ENCODE results near the gene ANKIB1. TPM values are rescaled to one million over a fixed set of nuclear protein-coding genes. Genes with fewer than 3 reads are reported as not detected.
"Not testable (repeated sequence)": the region's sequence is repeated elsewhere in the genome, so short reads cannot be mapped to it uniquely, and the experiment has no call there.

Gene ANKIB1
- total RNA-seq, 2 experiments from 2014 or later = 57.7 to 82.0 TPM

- no peak overlapping the region for H3K4me3 Mint-ChIP-seq
- ChIA-PET CTCF (interaction anchor here (0.6 to 1.2 kb wide), 2 partner anchors 9 to 95 kb away, joined by 3 to 4 read pairs; partner anchors contain the start of gene GATAD1), POLR2A (no interaction called here)
- H3K27ac Mint-ChIP-seq = no peak overlapping the region
- H3K27me3 Mint-ChIP-seq = no peaks in the 10 kb centered on the region
- H3K9me3 Mint-ChIP-seq = no peaks in the 10 kb centered on the region
- peaks cover 27% of the 10 kb centered on the region for H3K36me3 Mint-ChIP-seq (ENCODE audit: low read depth)
- no peak for DNase-seq
- no peaks in the 10 kb centered on the region for H3K4me1 Mint-ChIP-seq
Observed at GRCh38 chr7:92352009-92352408, 106.2 kb downstream of the ANKIB1 start.

GRCh38 chr7:92354214-92354613, 108.4 kb downstream of the ANKIB1 start:
- peaks cover 30% of the 10 kb centered on the region for H3K36me3 Mint-ChIP-seq (ENCODE audit: low read depth)
- no peak overlapping the region for H3K27ac Mint-ChIP-seq
- ChIA-PET POLR2A (no interaction called here), CTCF (interaction anchor here (1.0 kb wide), 1 partner anchor 25 kb away, joined by 3 read pairs; no protein-coding TSS in a partner anchor)
- no peaks in the 10 kb centered on the region for H3K9me3 Mint-ChIP-seq
- no peaks in the 10 kb centered on the region for H3K27me3 Mint-ChIP-seq
- no peak overlapping the region for H3K4me3 Mint-ChIP-seq
- H3K4me1 Mint-ChIP-seq = no peaks in the 10 kb centered on the region
- DNase-seq = no peak

GRCh38 chr7:92356406-92356805, 110.6 kb downstream of the ANKIB1 start:
- ChIA-PET CTCF (no interaction called here), POLR2A (no interaction called here)
- no peak for DNase-seq
- Mint-ChIP-seq H3K27ac (no peak overlapping the region), H3K4me3 (no peak overlapping the region), H3K27me3 (no peaks in the 10 kb centered on the region), H3K9me3 (no peaks in the 10 kb centered on the region), H3K36me3 (ENCODE audit: low read depth) (peaks cover 43% of the 10 kb centered on the region), H3K4me1 (peaks cover 1% of the 10 kb centered on the region)

GRCh38 chr7:92357260-92357659, 111.5 kb downstream of the ANKIB1 start:
- peaks cover 43% of the 10 kb centered on the region for H3K36me3 Mint-ChIP-seq (ENCODE audit: low read depth)
- no peak overlapping the region for H3K27ac Mint-ChIP-seq
- H3K4me3 Mint-ChIP-seq = no peak overlapping the region
- DNase-seq = no peak
- peaks cover 1% of the 10 kb centered on the region for H3K4me1 Mint-ChIP-seq
- H3K9me3 Mint-ChIP-seq = no peaks in the 10 kb centered on the region
- ChIA-PET POLR2A (no interaction called here), CTCF (no interaction called here)
- H3K27me3 Mint-ChIP-seq = no peaks in the 10 kb centered on the region

- H3K27ac Mint-ChIP-seq, POLR2A ChIA-PET, CTCF ChIA-PET, DNase-seq, H3K4me3 Mint-ChIP-seq, H3K9me3 Mint-ChIP-seq, H3K4me1 Mint-ChIP-seq, H3K27me3 Mint-ChIP-seq: not testable (repeated sequence)
- peaks cover 36% of the 10 kb centered on the region for H3K36me3 Mint-ChIP-seq (ENCODE audit: low read depth)
Observed at GRCh38 chr7:92359179-92359578, 113.4 kb downstream of the ANKIB1 start.

- Mint-ChIP-seq H3K9me3 (no peaks in the 10 kb centered on the region), H3K4me1 (peaks cover 1% of the 10 kb centered on the region), H3K27ac (no peak overlapping the region), H3K36me3 (ENCODE audit: low read depth) (peaks cover 38% of the 10 kb centered on the region), H3K4me3 (no peak overlapping the region), H3K27me3 (no peaks in the 10 kb centered on the region)
- no peak for DNase-seq
- ChIA-PET CTCF (no interaction called here), POLR2A (no interaction called here)
Observed at GRCh38 chr7:92359801-92360200, 114.0 kb downstream of the ANKIB1 start.

GRCh38 chr7:92360387-92360786, 114.6 kb downstream of the ANKIB1 start:
- H3K4me1 Mint-ChIP-seq = peaks cover 1% of the 10 kb centered on the region
- H3K9me3 Mint-ChIP-seq = no peaks in the 10 kb centered on the region
- H3K36me3 Mint-ChIP-seq (ENCODE audit: low read depth) = peaks cover 39% of the 10 kb centered on the region
- ChIA-PET CTCF (interaction anchor here (0.8 to 2.0 kb wide), 2 partner anchors 9 to 22 kb away, joined by 4 to 6 read pairs; no protein-coding TSS in a partner anchor), POLR2A (no interaction called here)
- H3K4me3 Mint-ChIP-seq = no peak overlapping the region
- DNase-seq = no peak
- no peak overlapping the region for H3K27ac Mint-ChIP-seq
- no peaks in the 10 kb centered on the region for H3K27me3 Mint-ChIP-seq

GRCh38 chr7:92362131-92362530, 116.4 kb downstream of the ANKIB1 start:
- H3K9me3 Mint-ChIP-seq = no peaks in the 10 kb centered on the region
- peaks cover 44% of the 10 kb centered on the region for H3K36me3 Mint-ChIP-seq (ENCODE audit: low read depth)
- POLR2A ChIA-PET = no interaction called here
- no peaks in the 10 kb centered on the region for H3K27me3 Mint-ChIP-seq
- no peak overlapping the region for H3K27ac Mint-ChIP-seq
- H3K4me3 Mint-ChIP-seq = no peak overlapping the region
- peaks cover 1% of the 10 kb centered on the region for H3K4me1 Mint-ChIP-seq
- CTCF ChIA-PET = interaction anchor here (2.0 kb wide), 1 partner anchor 24 kb away, joined by 6 read pairs; no protein-coding TSS in a partner anchor
- no peak for DNase-seq

- no peaks in the 10 kb centered on the region for H3K4me1 Mint-ChIP-seq
- no peaks in the 10 kb centered on the region for H3K9me3 Mint-ChIP-seq
- peaks cover 39% of the 10 kb centered on the region for H3K36me3 Mint-ChIP-seq (ENCODE audit: low read depth)
- no peaks in the 10 kb centered on the region for H3K27me3 Mint-ChIP-seq
- DNase-seq = no peak
- no peak overlapping the region for H3K27ac Mint-ChIP-seq
- ChIA-PET POLR2A (no interaction called here), CTCF (no interaction called here)
- no peak overlapping the region for H3K4me3 Mint-ChIP-seq
Observed at GRCh38 chr7:92366730-92367129, 121.0 kb downstream of the ANKIB1 start.

- no peak overlapping the region for H3K27ac Mint-ChIP-seq
- ChIA-PET POLR2A (no interaction called here), CTCF (no interaction called here)
- no peaks in the 10 kb centered on the region for H3K27me3 Mint-ChIP-seq
- peaks cover 34% of the 10 kb centered on the region for H3K36me3 Mint-ChIP-seq (ENCODE audit: low read depth)
- no peak overlapping the region for H3K4me3 Mint-ChIP-seq
- no peaks in the 10 kb centered on the region for H3K9me3 Mint-ChIP-seq
- no peak for DNase-seq
- H3K4me1 Mint-ChIP-seq = no peaks in the 10 kb centered on the region
Observed at GRCh38 chr7:92368741-92369140, 123.0 kb downstream of the ANKIB1 start.

GRCh38 chr7:92375013-92375412, 129.2 kb downstream of the ANKIB1 start:
- no peaks in the 10 kb centered on the region for H3K4me1 Mint-ChIP-seq
- H3K27ac Mint-ChIP-seq = no peak overlapping the region
- H3K36me3 Mint-ChIP-seq (ENCODE audit: low read depth) = peaks cover 37% of the 10 kb centered on the region
- no peak for DNase-seq
- H3K27me3 Mint-ChIP-seq = no peaks in the 10 kb centered on the region
- POLR2A ChIA-PET = no interaction called here
- no peak overlapping the region for H3K4me3 Mint-ChIP-seq
- peaks cover 2% of the 10 kb centered on the region for H3K9me3 Mint-ChIP-seq
- CTCF ChIA-PET = no interaction called here

GRCh38 chr7:92391071-92391470, 145.3 kb downstream of the ANKIB1 start:
- Mint-ChIP-seq H3K36me3 (ENCODE audit: low read depth) (peaks cover 9% of the 10 kb centered on the region), H3K4me3 (no peak overlapping the region), H3K4me1 (no peaks in the 10 kb centered on the region), H3K9me3 (no peaks in the 10 kb centered on the region), H3K27me3 (no peaks in the 10 kb centered on the region), H3K27ac (no peak overlapping the region)
- CTCF ChIA-PET = interaction anchor here (0.6 kb wide), 1 partner anchor 26 kb away, joined by 3 read pairs; no protein-coding TSS in a partner anchor
- DNase-seq = no peak
- POLR2A ChIA-PET = no interaction called here

- Mint-ChIP-seq H3K9me3 (no peaks in the 10 kb centered on the region), H3K36me3 (ENCODE audit: low read depth) (peaks cover 18% of the 10 kb centered on the region), H3K27ac (no peak overlapping the region), H3K4me3 (no peak overlapping the region), H3K4me1 (no peaks in the 10 kb centered on the region), H3K27me3 (no peaks in the 10 kb centered on the region)
- no peak for DNase-seq
- CTCF ChIA-PET = no interaction called here
- POLR2A ChIA-PET = no interaction called here
Observed at GRCh38 chr7:92397542-92397941, 151.8 kb downstream of the ANKIB1 start.

- H3K4me3 Mint-ChIP-seq = no peak overlapping the region
- no peak for DNase-seq
- no peaks in the 10 kb centered on the region for H3K27me3 Mint-ChIP-seq
- H3K27ac Mint-ChIP-seq = no peak overlapping the region
- ChIA-PET CTCF (no interaction called here), POLR2A (no interaction called here)
- peaks cover 19% of the 10 kb centered on the region for H3K4me1 Mint-ChIP-seq
- no peaks in the 10 kb centered on the region for H3K9me3 Mint-ChIP-seq
- H3K36me3 Mint-ChIP-seq (ENCODE audit: low read depth) = peaks cover 25% of the 10 kb centered on the region
Observed at GRCh38 chr7:92400013-92400412, 154.2 kb downstream of the ANKIB1 start.
